IMR-90 (cell line): ENCODE data around the gene AGFG1. TPM values are rescaled to one million over a fixed set of nuclear protein-coding genes. Genes with fewer than 3 reads are reported as not detected.

Experiments
- ATAC-seq: fragments of 200-7000 bp; cut with Tn5 transposase; 2 replicates; pipeline ENCODE4 v1.9.1; 2020; ENCODE audit warnings: low read depth, mild to moderate bottlenecking, moderate library complexity
- BruUV-seq: library from RNA; stranded (reverse); fragments of 400-500 nt; replicated peaks from 2 replicates; lab custom pipeline; 2021; lab: Mats Ljungman, UMichigan
- CTCF ChIA-PET: fragments of 300-600 bp; formaldehyde crosslinking; extraction: SDS; loops from one replicate; lab custom pipeline; 2021; ENCODE audit warnings: antibody characterized with exemption; lab: Yijun Ruan, JAX
- POLR2A ChIA-PET: fragments of 300-600 bp; sonication (Branson Sonifier 250); formaldehyde crosslinking; loops from one replicate; lab custom pipeline; 2022; ENCODE audit warnings: antibody characterized with exemption; ENCODE audit not compliant: unreplicated experiment; lab: Charles Lee
- DNase-seq: peaks from one replicate; pipeline ENCODE4 v3.0.0; 2013
- H2AFZ ChIP-seq: replicated peaks from 2 replicates; pipeline ENCODE3; 2013; ENCODE audit warnings: low read length, mild to moderate bottlenecking; ENCODE audit not compliant: poor library complexity
- H2AK5ac ChIP-seq: 2 replicates; pipeline ENCODE4 v1.6.1; 2013; ENCODE audit warnings: low read depth, low read length, inconsistent platforms
- H2AK9ac ChIP-seq: replicated peaks from 2 replicates; pipeline ENCODE3; 2013; ENCODE audit warnings: mild to moderate bottlenecking, low read depth, low read length, moderate library complexity; ENCODE audit not compliant: poor library complexity
- H2BK120ac ChIP-seq: 2 replicates; pipeline ENCODE4 v1.6.1; 2013; ENCODE audit warnings: low read depth, low read length, inconsistent platforms
- H2BK15ac ChIP-seq: 3 replicates; pipeline ENCODE4 v1.6.1; 2013; ENCODE audit warnings: low read depth, low read length, inconsistent platforms
- H2BK20ac ChIP-seq: 2 replicates; pipeline ENCODE4 v1.6.1; 2013; ENCODE audit warnings: low read depth, mild to moderate bottlenecking, inconsistent platforms, low read length, moderate library complexity
- H2BK5ac ChIP-seq: 2 replicates; pipeline ENCODE4 v1.6.1; 2013; ENCODE audit warnings: mild to moderate bottlenecking, low read depth, low read length, inconsistent platforms; ENCODE audit not compliant: poor library complexity, severe bottlenecking
- H3K14ac ChIP-seq: replicated peaks from 2 replicates; pipeline ENCODE4 v1.6.1; 2013; ENCODE audit warnings: low read depth, low read length, inconsistent platforms
- H3K18ac ChIP-seq: 2 replicates; pipeline ENCODE4 v1.6.1; 2013; ENCODE audit warnings: low read depth, low read length, control low read depth
- H3K23ac ChIP-seq: 2 replicates; pipeline ENCODE4 v1.6.1; 2013; ENCODE audit warnings: low read depth, low read length, inconsistent platforms
- H3K27ac ChIP-seq: 2 replicates; pipeline ENCODE4 v1.5.1; 2013; ENCODE audit warnings: mild to moderate bottlenecking, control low read depth, low read length; ENCODE audit not compliant: insufficient read depth
- H3K27me3 ChIP-seq: 2 replicates; pipeline ENCODE4 v1.6.1; 2013; ENCODE audit warnings: low read length; ENCODE audit not compliant: control insufficient read depth, insufficient read depth
- H3K36me3 ChIP-seq: 2 replicates; pipeline ENCODE4 v1.6.1; 2013; ENCODE audit warnings: low read length, mixed read lengths; ENCODE audit not compliant: control insufficient read depth, insufficient read depth
- H3K4ac ChIP-seq: 2 replicates; pipeline ENCODE4 v1.6.1; 2013; ENCODE audit warnings: low read depth, low read length, inconsistent platforms
- H3K4me1 ChIP-seq: 2 replicates; pipeline ENCODE4 v1.6.1; 2013; ENCODE audit warnings: low read length, mixed read lengths; ENCODE audit not compliant: control insufficient read depth, insufficient read depth
- H3K4me2 ChIP-seq: 2 replicates; pipeline ENCODE4 v1.6.1; 2013; ENCODE audit warnings: low read depth, mild to moderate bottlenecking, control low read depth, low read length, moderate library complexity
- H3K4me3 ChIP-seq: 2 replicates; pipeline ENCODE4 v1.5.1; 2013; ENCODE audit warnings: low read depth, mild to moderate bottlenecking, control low read depth, low read length, moderate library complexity; ENCODE audit not compliant: insufficient read depth
- H3K56ac ChIP-seq: 2 replicates; pipeline ENCODE4 v1.6.1; 2013; ENCODE audit warnings: low read length, inconsistent platforms; ENCODE audit not compliant: insufficient read depth; ENCODE audit errors: extremely low read depth
- H3K79me1 ChIP-seq, 2 experiments: 2 replicates each; pipeline ENCODE4 v1.6.1; 2013; ENCODE audit warnings: low read length in 2 of 2, inconsistent platforms in 1 of 2, low read depth in 1 of 2
- H3K9ac ChIP-seq: 2 replicates; pipeline ENCODE4 v1.6.1; 2013; ENCODE audit warnings: low read depth, low read length, control low read depth
- H3K9me1 ChIP-seq: 2 replicates; pipeline ENCODE4 v1.6.1; 2013; ENCODE audit warnings: low read length, inconsistent platforms; ENCODE audit not compliant: insufficient read depth
- H3K9me3 ChIP-seq: 2 replicates; pipeline ENCODE4 v1.6.1; 2013; ENCODE audit warnings: low read length; ENCODE audit not compliant: control insufficient read depth, insufficient read depth
- H4K20me1 ChIP-seq: 2 replicates; pipeline ENCODE4 v1.6.1; 2013; ENCODE audit warnings: low read length, inconsistent platforms; ENCODE audit not compliant: insufficient read depth
- H4K5ac ChIP-seq: 2 replicates; pipeline ENCODE4 v1.6.1; 2013; ENCODE audit warnings: mild to moderate bottlenecking, low read depth, low read length, control low read depth
- H4K8ac ChIP-seq, 2 experiments: 2 replicates each; pipeline ENCODE4 v1.6.1; 2013; ENCODE audit warnings: low read depth in 2 of 2, low read length in 2 of 2, control low read depth in 1 of 2, inconsistent platforms in 1 of 2
- H4K91ac ChIP-seq: 2 replicates; pipeline ENCODE4 v1.6.1; 2013; ENCODE audit warnings: low read depth, low read length, inconsistent platforms; ENCODE audit not compliant: insufficient read depth
- CEBPB ChIP-seq: IDR thresholded peaks from 2 replicates; pipeline ENCODE4 v1.6.1; 2012; ENCODE audit warnings: low read depth, low read length, improper control_type of control experiment
- USF2 ChIP-seq: fragments of 150-350 bp; IDR thresholded peaks from 2 replicates; pipeline ENCODE4 v1.6.1; 2017; ENCODE audit warnings: mild to moderate bottlenecking, antibody characterized with exemption, low read length, low read depth
- WGBS, 2 experiments: methylation state at CpG; one replicate each; pipeline versions ENCODE4 v1.1.5 to v1.1.7; 2013; ENCODE audit warnings: missing lambda C conversion rate in 2 of 2; ENCODE audit not compliant: insufficient read length in 1 of 2; ENCODE audit errors: extremely low coverage in 2 of 2; 5-methylcytosine and 5-hydroxymethylcytosine counted together
- dilution Hi-C: fragments of 300-500 bp; cut with HindIII; formaldehyde crosslinking; loops from one replicate; pipeline ENCODE4 v1.14.3; 2018; ENCODE audit warnings: low sequenced_read_pairs; ENCODE audit not compliant: unreplicated experiment
- in situ Hi-C: fragments of 300-500 bp; cut with MboI; formaldehyde crosslinking; loops from 3 replicates; pipeline ENCODE4 v1.14.3; 2019; ENCODE audit warnings: low sequenced_read_pairs, inconsistent platforms, mixed read lengths
- intact Hi-C: fragments of 100-400 bp; cut with micrococcal nuclease; formaldehyde crosslinking; loops from 2 replicates; pipeline ENCODE4 v1.10.0; 2022
- polyA plus RNA-seq, 3 experiments: library from polyadenylated mRNA; depleted of rRNA; stranded (reverse); fragments of >200 nt; gene quantifications; 2 replicates each; pipeline ENCODE4 v1.2.3, GENCODE V29; 2012; ENCODE audit warnings: low replicate concordance in 1 of 3
- total RNA-seq: library from RNA; depleted of rRNA; stranded (reverse); fragments of >200 nt; gene quantifications from 2 replicates; pipeline ENCODE4 v1.2.3, GENCODE V29; 2012

AGFG1 gene
- total and polyA plus RNA-seq, 2 of the 4 experiments (the other 2 are of a cell fraction) = 58.4 to 126 TPM

GRCh38 chr2:227436436-227437174 lies 35.4 kb upstream of the AGFG1 start:
- H3K4me2 ChIP-seq = no peak overlapping the region
- TF ChIP-seq CEBPB = 0 out of 2 replicates have a peak, but pooled peaks have one; percentile 9
- TF ChIP-seq USF2 = no peak
- H3K27ac ChIP-seq = no peak overlapping the region
- intact Hi-C loops (no loop called here), dilution Hi-C loops (no loop called here), in situ Hi-C loops (no loop called here)
- no peaks in the 10 kb centered on the region for H3K4me1 ChIP-seq
- H3K27me3 ChIP-seq = no peaks in the 10 kb centered on the region
- H3K18ac ChIP-seq = no peak overlapping the region
- H4K20me1 ChIP-seq = no peaks in the 10 kb centered on the region
- H3K4ac ChIP-seq = no peak overlapping the region
- no peak overlapping the region for H3K4me3 ChIP-seq
- no peaks in the 10 kb centered on the region for H3K9me1 ChIP-seq
- H3K23ac ChIP-seq = no peak overlapping the region
- H3K56ac ChIP-seq = no peak overlapping the region
- H3K36me3 ChIP-seq = no peaks in the 10 kb centered on the region
- no peak overlapping the region for H4K5ac ChIP-seq
- no peak overlapping the region for H2BK5ac ChIP-seq
- ChIA-PET CTCF (no interaction called here), POLR2A (no interaction called here)
- H2BK15ac ChIP-seq = no peak overlapping the region
- no peak overlapping the region for H2AFZ ChIP-seq
- ATAC-seq (no peak), DNase-seq (no peak)
- BruUV-seq = no TSS peak
- H3K79me1 ChIP-seq = no peaks in the 10 kb centered on the region
- H3K9ac ChIP-seq = no peak overlapping the region
- H3K14ac ChIP-seq = no peak overlapping the region
- no peak overlapping the region for H4K91ac ChIP-seq
- H2BK20ac ChIP-seq = no peak overlapping the region
- WGBS, 2 experiments = no CpG with 5 or more reads among the region's 7 CpGs
- no peak overlapping the region for H2AK9ac ChIP-seq
- no peak overlapping the region for H2BK120ac ChIP-seq
- H4K8ac ChIP-seq = no peak overlapping the region
- H3K9me3 ChIP-seq = peaks cover 4% of the 10 kb centered on the region
- no peak overlapping the region for H2AK5ac ChIP-seq
